IMR-90 (cell line): Measurements from ENCODE around the gene VAMP3. TPM values are rescaled to one million over a fixed set of nuclear protein-coding genes. Genes with fewer than 3 reads are reported as not detected.

Experiments
- ATAC-seq: fragments of 200-7000 bp; cut with Tn5 transposase; 2 replicates; pipeline ENCODE4 v1.9.1; 2020; ENCODE audit warnings: low read depth, mild to moderate bottlenecking, moderate library complexity
- BruUV-seq: library from RNA; stranded (reverse); fragments of 400-500 nt; replicated peaks from 2 replicates; lab custom pipeline; 2021; lab: Mats Ljungman, UMichigan
- CTCF ChIA-PET: fragments of 300-600 bp; formaldehyde crosslinking; extraction: SDS; loops from one replicate; lab custom pipeline; 2021; ENCODE audit warnings: antibody characterized with exemption; lab: Yijun Ruan, JAX
- POLR2A ChIA-PET: fragments of 300-600 bp; sonication (Branson Sonifier 250); formaldehyde crosslinking; loops from one replicate; lab custom pipeline; 2022; ENCODE audit warnings: antibody characterized with exemption; ENCODE audit not compliant: unreplicated experiment; lab: Charles Lee
- DNase-seq: peaks from one replicate; pipeline ENCODE4 v3.0.0; 2013
- H2AFZ ChIP-seq: replicated peaks from 2 replicates; pipeline ENCODE3; 2013; ENCODE audit warnings: low read length, mild to moderate bottlenecking; ENCODE audit not compliant: poor library complexity
- H2AK5ac ChIP-seq: 2 replicates; pipeline ENCODE4 v1.6.1; 2013; ENCODE audit warnings: low read depth, low read length, inconsistent platforms
- H2AK9ac ChIP-seq: replicated peaks from 2 replicates; pipeline ENCODE3; 2013; ENCODE audit warnings: mild to moderate bottlenecking, low read depth, low read length, moderate library complexity; ENCODE audit not compliant: poor library complexity
- H2BK120ac ChIP-seq: 2 replicates; pipeline ENCODE4 v1.6.1; 2013; ENCODE audit warnings: low read depth, low read length, inconsistent platforms
- H2BK15ac ChIP-seq: 3 replicates; pipeline ENCODE4 v1.6.1; 2013; ENCODE audit warnings: low read depth, low read length, inconsistent platforms
- H2BK20ac ChIP-seq: 2 replicates; pipeline ENCODE4 v1.6.1; 2013; ENCODE audit warnings: low read depth, mild to moderate bottlenecking, inconsistent platforms, low read length, moderate library complexity
- H2BK5ac ChIP-seq: 2 replicates; pipeline ENCODE4 v1.6.1; 2013; ENCODE audit warnings: mild to moderate bottlenecking, low read depth, low read length, inconsistent platforms; ENCODE audit not compliant: poor library complexity, severe bottlenecking
- H3K14ac ChIP-seq: replicated peaks from 2 replicates; pipeline ENCODE4 v1.6.1; 2013; ENCODE audit warnings: low read depth, low read length, inconsistent platforms
- H3K18ac ChIP-seq: 2 replicates; pipeline ENCODE4 v1.6.1; 2013; ENCODE audit warnings: low read depth, low read length, control low read depth
- H3K23ac ChIP-seq: 2 replicates; pipeline ENCODE4 v1.6.1; 2013; ENCODE audit warnings: low read depth, low read length, inconsistent platforms
- H3K27ac ChIP-seq: 2 replicates; pipeline ENCODE4 v1.5.1; 2013; ENCODE audit warnings: mild to moderate bottlenecking, control low read depth, low read length; ENCODE audit not compliant: insufficient read depth
- H3K27me3 ChIP-seq: 2 replicates; pipeline ENCODE4 v1.6.1; 2013; ENCODE audit warnings: low read length; ENCODE audit not compliant: control insufficient read depth, insufficient read depth
- H3K36me3 ChIP-seq: 2 replicates; pipeline ENCODE4 v1.6.1; 2013; ENCODE audit warnings: low read length, mixed read lengths; ENCODE audit not compliant: control insufficient read depth, insufficient read depth
- H3K4ac ChIP-seq: 2 replicates; pipeline ENCODE4 v1.6.1; 2013; ENCODE audit warnings: low read depth, low read length, inconsistent platforms
- H3K4me1 ChIP-seq: 2 replicates; pipeline ENCODE4 v1.6.1; 2013; ENCODE audit warnings: low read length, mixed read lengths; ENCODE audit not compliant: control insufficient read depth, insufficient read depth
- H3K4me2 ChIP-seq: 2 replicates; pipeline ENCODE4 v1.6.1; 2013; ENCODE audit warnings: low read depth, mild to moderate bottlenecking, control low read depth, low read length, moderate library complexity
- H3K4me3 ChIP-seq: 2 replicates; pipeline ENCODE4 v1.5.1; 2013; ENCODE audit warnings: low read depth, mild to moderate bottlenecking, control low read depth, low read length, moderate library complexity; ENCODE audit not compliant: insufficient read depth
- H3K56ac ChIP-seq: 2 replicates; pipeline ENCODE4 v1.6.1; 2013; ENCODE audit warnings: low read length, inconsistent platforms; ENCODE audit not compliant: insufficient read depth; ENCODE audit errors: extremely low read depth
- H3K79me1 ChIP-seq, 2 experiments: 2 replicates each; pipeline ENCODE4 v1.6.1; 2013; ENCODE audit warnings: low read length in 2 of 2, inconsistent platforms in 1 of 2, low read depth in 1 of 2
- H3K9ac ChIP-seq: 2 replicates; pipeline ENCODE4 v1.6.1; 2013; ENCODE audit warnings: low read depth, low read length, control low read depth
- H3K9me1 ChIP-seq: 2 replicates; pipeline ENCODE4 v1.6.1; 2013; ENCODE audit warnings: low read length, inconsistent platforms; ENCODE audit not compliant: insufficient read depth
- H3K9me3 ChIP-seq: 2 replicates; pipeline ENCODE4 v1.6.1; 2013; ENCODE audit warnings: low read length; ENCODE audit not compliant: control insufficient read depth, insufficient read depth
- H4K20me1 ChIP-seq: 2 replicates; pipeline ENCODE4 v1.6.1; 2013; ENCODE audit warnings: low read length, inconsistent platforms; ENCODE audit not compliant: insufficient read depth
- H4K5ac ChIP-seq: 2 replicates; pipeline ENCODE4 v1.6.1; 2013; ENCODE audit warnings: mild to moderate bottlenecking, low read depth, low read length, control low read depth
- H4K8ac ChIP-seq, 2 experiments: 2 replicates each; pipeline ENCODE4 v1.6.1; 2013; ENCODE audit warnings: low read depth in 2 of 2, low read length in 2 of 2, control low read depth in 1 of 2, inconsistent platforms in 1 of 2
- H4K91ac ChIP-seq: 2 replicates; pipeline ENCODE4 v1.6.1; 2013; ENCODE audit warnings: low read depth, low read length, inconsistent platforms; ENCODE audit not compliant: insufficient read depth
- CEBPB ChIP-seq: IDR thresholded peaks from 2 replicates; pipeline ENCODE4 v1.6.1; 2012; ENCODE audit warnings: low read depth, low read length, improper control_type of control experiment
- CHD1 ChIP-seq: IDR thresholded peaks from 2 replicates; pipeline ENCODE4 v1.6.1; 2012; ENCODE audit warnings: low read depth, low read length, improper control_type of control experiment
- ELK1 ChIP-seq: fragments of 150-350 bp; IDR thresholded peaks from 2 replicates; pipeline ENCODE4 v1.6.1; 2016; ENCODE audit warnings: low read depth, mild to moderate bottlenecking, low read length, moderate library complexity, borderline replicate concordance
- MAFK ChIP-seq: IDR thresholded peaks from 2 replicates; pipeline ENCODE4 v1.6.1; 2012; ENCODE audit warnings: low read depth, low read length, improper control_type of control experiment
- MXI1 ChIP-seq: IDR thresholded peaks from 2 replicates; pipeline ENCODE4 v1.6.1; 2012; ENCODE audit warnings: low read depth, mild to moderate bottlenecking, low read length, moderate library complexity, borderline replicate concordance
- NFE2L2 ChIP-seq: fragments of 150-350 bp; IDR thresholded peaks from 2 replicates; pipeline ENCODE4 v1.6.1; 2016; ENCODE audit warnings: low read depth, mild to moderate bottlenecking, low read length
- POLR2A ChIP-seq: IDR thresholded peaks from 2 replicates; pipeline ENCODE4 v1.6.1; 2012; ENCODE audit warnings: mild to moderate bottlenecking, low read depth, low read length
- RAD21 ChIP-seq: IDR thresholded peaks from 2 replicates; pipeline ENCODE4 v1.6.1; 2012; ENCODE audit warnings: low read length, improper control_type of control experiment
- RCOR1 ChIP-seq: IDR thresholded peaks from 2 replicates; pipeline ENCODE4 v1.6.1; 2012; ENCODE audit warnings: mild to moderate bottlenecking, low read length, improper control_type of control experiment; ENCODE audit not compliant: insufficient replicate concordance
- SMC3 ChIP-seq: fragments of 150-350 bp; IDR thresholded peaks from 2 replicates; pipeline ENCODE4 v1.6.1; 2016; ENCODE audit warnings: low read depth, mild to moderate bottlenecking, antibody characterized with exemption, low read length, moderate library complexity
- USF2 ChIP-seq: fragments of 150-350 bp; IDR thresholded peaks from 2 replicates; pipeline ENCODE4 v1.6.1; 2017; ENCODE audit warnings: mild to moderate bottlenecking, antibody characterized with exemption, low read length, low read depth
- WGBS, 2 experiments: methylation state at CpG; one replicate each; pipeline versions ENCODE4 v1.1.5 to v1.1.7; 2013; ENCODE audit warnings: missing lambda C conversion rate in 2 of 2; ENCODE audit not compliant: insufficient read length in 1 of 2; ENCODE audit errors: extremely low coverage in 2 of 2; 5-methylcytosine and 5-hydroxymethylcytosine counted together
- dilution Hi-C: fragments of 300-500 bp; cut with HindIII; formaldehyde crosslinking; loops from one replicate; pipeline ENCODE4 v1.14.3; 2018; ENCODE audit warnings: low sequenced_read_pairs; ENCODE audit not compliant: unreplicated experiment
- in situ Hi-C: fragments of 300-500 bp; cut with MboI; formaldehyde crosslinking; loops from 3 replicates; pipeline ENCODE4 v1.14.3; 2019; ENCODE audit warnings: low sequenced_read_pairs, inconsistent platforms, mixed read lengths
- intact Hi-C: fragments of 100-400 bp; cut with micrococcal nuclease; formaldehyde crosslinking; loops from 2 replicates; pipeline ENCODE4 v1.10.0; 2022
- polyA plus RNA-seq, 3 experiments: library from polyadenylated mRNA; depleted of rRNA; stranded (reverse); fragments of >200 nt; gene quantifications; 2 replicates each; pipeline ENCODE4 v1.2.3, GENCODE V29; 2012; ENCODE audit warnings: low replicate concordance in 1 of 3
- total RNA-seq: library from RNA; depleted of rRNA; stranded (reverse); fragments of >200 nt; gene quantifications from 2 replicates; pipeline ENCODE4 v1.2.3, GENCODE V29; 2012
- TF ChIP-seq, protein P1 (sequence below): conservative IDR thresholded peaks from 2 replicates; pipeline ENCODE4 v1.5.1; 2012; ENCODE audit warnings: mild to moderate bottlenecking, low read depth, low read length, improper control_type of control experiment

The VAMP3 gene
- total and polyA plus RNA-seq, 2 of the 4 experiments (the other 2 are of a cell fraction), result 99.1 to 354 TPM

DNA sequence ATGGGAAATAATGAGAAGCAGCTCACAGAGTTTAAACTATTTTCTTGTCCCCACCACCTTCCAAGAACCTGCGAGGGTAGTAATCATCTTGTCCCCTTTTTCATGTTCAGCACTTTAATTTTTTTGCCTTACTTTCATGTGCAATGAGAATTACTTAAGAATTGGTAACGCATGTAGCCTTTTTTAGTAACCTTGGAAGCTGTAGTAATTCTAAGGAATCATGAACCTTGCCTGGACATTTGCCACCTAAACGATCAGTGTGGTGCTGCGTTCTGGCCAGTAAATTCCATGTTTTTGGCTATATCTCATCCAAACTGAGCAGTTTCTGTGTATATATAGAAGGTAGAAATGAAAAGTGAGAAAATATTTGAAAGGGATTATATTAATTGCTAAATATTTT, 3.9 kb upstream of the VAMP3 start:
- Histone ChIP-seq H2AK5ac (no peak overlapping the region), H3K18ac (no peak overlapping the region), H3K56ac (no peak overlapping the region), H4K5ac (no peak overlapping the region), H3K23ac (no peak overlapping the region), H3K4ac (no peak overlapping the region), H2BK5ac (no peak overlapping the region), H2BK20ac (no peak overlapping the region), H3K9me1 (peaks cover 6% of the 10 kb centered on the region; the same call in 1 of the 2 replicates), H2AK9ac (no peak overlapping the region), H3K9me3 (no peaks in the 10 kb centered on the region), H3K79me1 (peaks cover 4 to 7% of the 10 kb centered on the region in 2 experiments), H2AFZ (no peak overlapping the region), H3K36me3 (no peaks in the 10 kb centered on the region), H3K27me3 (peaks cover 5% of the 10 kb centered on the region), H3K14ac (no peak overlapping the region), H4K8ac (no peak overlapping the region), H3K4me3 (no peak overlapping the region), H3K4me1 (no peaks in the 10 kb centered on the region), H2BK120ac (no peak overlapping the region), H3K4me2 (no peak overlapping the region), H4K20me1 (peaks cover 3% of the 10 kb centered on the region; the same call in 1 of the 2 replicates), H3K27ac (no peak overlapping the region), H4K91ac (no peak overlapping the region), H2BK15ac (no peak overlapping the region), H3K9ac (no peak overlapping the region)
- TF ChIP-seq USF2 (no peak), RAD21 (no peak), MXI1 (no peak), RCOR1 (no peak), CHD1 (no peak), NFE2L2 (no peak), MAFK (no peak), SMC3 (no peak), CEBPB (no peak), ELK1 (no peak), POLR2A (no peak)
- TF ChIP-seq, protein P1, sequence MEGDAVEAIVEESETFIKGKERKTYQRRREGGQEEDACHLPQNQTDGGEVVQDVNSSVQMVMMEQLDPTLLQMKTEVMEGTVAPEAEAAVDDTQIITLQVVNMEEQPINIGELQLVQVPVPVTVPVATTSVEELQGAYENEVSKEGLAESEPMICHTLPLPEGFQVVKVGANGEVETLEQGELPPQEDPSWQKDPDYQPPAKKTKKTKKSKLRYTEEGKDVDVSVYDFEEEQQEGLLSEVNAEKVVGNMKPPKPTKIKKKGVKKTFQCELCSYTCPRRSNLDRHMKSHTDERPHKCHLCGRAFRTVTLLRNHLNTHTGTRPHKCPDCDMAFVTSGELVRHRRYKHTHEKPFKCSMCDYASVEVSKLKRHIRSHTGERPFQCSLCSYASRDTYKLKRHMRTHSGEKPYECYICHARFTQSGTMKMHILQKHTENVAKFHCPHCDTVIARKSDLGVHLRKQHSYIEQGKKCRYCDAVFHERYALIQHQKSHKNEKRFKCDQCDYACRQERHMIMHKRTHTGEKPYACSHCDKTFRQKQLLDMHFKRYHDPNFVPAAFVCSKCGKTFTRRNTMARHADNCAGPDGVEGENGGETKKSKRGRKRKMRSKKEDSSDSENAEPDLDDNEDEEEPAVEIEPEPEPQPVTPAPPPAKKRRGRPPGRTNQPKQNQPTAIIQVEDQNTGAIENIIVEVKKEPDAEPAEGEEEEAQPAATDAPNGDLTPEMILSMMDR, result no peak
- no TSS peak for BruUV-seq
- intact Hi-C loops, result no loop called here
- DNase-seq (no peak), ATAC-seq (no peak)
- CTCF ChIA-PET, result interaction anchor here (1.5 kb wide), 1 partner anchor 98 kb away, joined by 9 read pairs; no protein-coding TSS in a partner anchor
- no CpG with 5 or more reads among the region's 4 CpGs for WGBS, 2 experiments
- dilution Hi-C loops, result no loop called here
- POLR2A ChIA-PET, result no interaction called here
- in situ Hi-C loops, result no loop called here
